Activated CD4-positive, alpha-beta memory T cell treated with anti-CD3 and anti-CD28 coated beads for 36 hours (primary cell): ENCODE data around the gene SLC35F1. TPM values are rescaled to one million over a fixed set of nuclear protein-coding genes. Genes with fewer than 3 reads are reported as not detected.

ENCODE experiments used
- CTCF ChIA-PET: fragments of 350-600 bp; sonication (Branson Sonifier 250); formaldehyde crosslinking; loops from one replicate; lab custom pipeline; 2021; ENCODE audit warnings: antibody characterized with exemption, inconsistent platforms; lab: Charles Lee
- POLR2A ChIA-PET: fragments of 350-600 bp; sonication (Branson Sonifier 250); formaldehyde crosslinking; loops from one replicate; lab custom pipeline; 2021; ENCODE audit warnings: antibody characterized with exemption; lab: Charles Lee
- DNase-seq: peaks from one replicate; pipeline ENCODE4 v3.0.0-alpha.2; 2020
- H3K27ac Mint-ChIP-seq: one replicate; pipeline ENCODE4 v1.8.0; 2021; ENCODE audit warnings: mixed read lengths
- H3K27me3 Mint-ChIP-seq: one replicate; pipeline ENCODE4 v1.8.0; 2021; ENCODE audit warnings: mixed read lengths
- H3K36me3 Mint-ChIP-seq: one replicate; pipeline ENCODE4 v1.8.0; 2021; ENCODE audit warnings: mixed read lengths
- H3K4me1 Mint-ChIP-seq: one replicate; pipeline ENCODE4 v1.8.0; 2021; ENCODE audit warnings: low read depth, mixed read lengths
- H3K4me3 Mint-ChIP-seq: one replicate; pipeline ENCODE4 v1.8.0; 2021; ENCODE audit warnings: mild to moderate bottlenecking, mixed read lengths
- H3K9me3 Mint-ChIP-seq: one replicate; pipeline ENCODE4 v1.8.0; 2021; ENCODE audit warnings: mixed read lengths
- intact Hi-C: fragments of 100-400 bp; cut with micrococcal nuclease; formaldehyde crosslinking; loops from one replicate; pipeline ENCODE4 v1.15.1; 2023
- total RNA-seq, 2 experiments: library from RNA; stranded (reverse); gene quantifications; one replicate each; pipeline ENCODE4 v1.2.3, GENCODE V29; 2021

The SLC35F1 gene
- total RNA-seq, 2 experiments from 2014 or later: 0.14 to 0.19 TPM

- no peak for DNase-seq
- Mint-ChIP-seq H3K4me1 (no peaks in the 10 kb centered on the region), H3K4me3 (no peak overlapping the region), H3K9me3 (no peaks in the 10 kb centered on the region), H3K36me3 (no peaks in the 10 kb centered on the region), H3K27ac (no peak overlapping the region), H3K27me3 (no peaks in the 10 kb centered on the region)
- intact Hi-C loops: no loop called here
- POLR2A ChIA-PET: no interaction called here
- CTCF ChIA-PET: no interaction called here
These were observed 239.5 kb downstream of the SLC35F1 start for GRCh38 chr6:118146584-118146983.

DNA sequence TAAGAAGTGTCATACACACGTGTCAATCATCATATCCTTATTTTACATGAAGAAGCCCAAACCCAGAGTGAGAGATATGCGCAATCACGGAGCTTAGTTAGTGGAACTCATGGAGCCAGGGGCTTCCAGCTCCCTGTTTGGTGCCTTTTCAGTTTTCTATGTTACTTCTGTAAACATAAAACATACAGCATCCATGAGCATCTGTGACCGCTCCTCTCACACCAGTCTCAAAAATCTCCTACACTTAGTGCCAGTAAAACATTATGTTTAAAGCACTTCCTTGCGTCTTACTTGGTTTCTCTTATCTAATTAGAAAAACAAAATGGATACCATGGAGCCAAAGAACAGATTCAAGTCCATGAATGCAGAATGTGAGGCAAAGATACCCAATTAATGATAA lies 240.4 kb downstream of the SLC35F1 start:
- ChIA-PET CTCF (no interaction called here), POLR2A (no interaction called here)
- no peaks in the 10 kb centered on the region for H3K9me3 Mint-ChIP-seq
- intact Hi-C loops: no loop called here
- no peaks in the 10 kb centered on the region for H3K27me3 Mint-ChIP-seq
- DNase-seq: no peak
- no peak overlapping the region for H3K4me3 Mint-ChIP-seq
- H3K36me3 Mint-ChIP-seq: no peaks in the 10 kb centered on the region
- no peak overlapping the region for H3K27ac Mint-ChIP-seq
- no peaks in the 10 kb centered on the region for H3K4me1 Mint-ChIP-seq

DNA sequence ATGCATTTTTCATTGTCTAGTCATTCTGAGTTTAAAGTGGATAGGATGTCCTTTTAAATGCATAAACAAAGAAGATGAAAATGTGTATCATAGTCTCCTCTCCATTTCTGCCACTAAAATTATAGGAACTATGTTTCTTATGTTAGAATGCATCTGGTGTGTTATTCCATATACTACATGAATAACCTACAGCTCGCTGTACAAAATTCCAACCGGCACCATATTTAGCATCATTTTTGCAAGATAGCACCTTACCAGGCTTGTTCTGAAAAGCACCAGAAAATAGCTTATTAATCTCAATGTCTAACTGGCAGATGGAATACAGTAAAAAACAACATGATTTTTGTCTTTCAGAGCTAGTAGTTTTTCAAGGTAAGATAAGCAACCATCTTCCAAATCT lies 241.5 kb downstream of the SLC35F1 start:
- ChIA-PET POLR2A (no interaction called here), CTCF (no interaction called here)
- DNase-seq: no peak
- Mint-ChIP-seq H3K36me3 (no peaks in the 10 kb centered on the region), H3K27me3 (no peaks in the 10 kb centered on the region), H3K4me3 (no peak overlapping the region), H3K4me1 (no peaks in the 10 kb centered on the region), H3K27ac (no peak overlapping the region), H3K9me3 (no peaks in the 10 kb centered on the region)
- intact Hi-C loops: no loop called here

DNA sequence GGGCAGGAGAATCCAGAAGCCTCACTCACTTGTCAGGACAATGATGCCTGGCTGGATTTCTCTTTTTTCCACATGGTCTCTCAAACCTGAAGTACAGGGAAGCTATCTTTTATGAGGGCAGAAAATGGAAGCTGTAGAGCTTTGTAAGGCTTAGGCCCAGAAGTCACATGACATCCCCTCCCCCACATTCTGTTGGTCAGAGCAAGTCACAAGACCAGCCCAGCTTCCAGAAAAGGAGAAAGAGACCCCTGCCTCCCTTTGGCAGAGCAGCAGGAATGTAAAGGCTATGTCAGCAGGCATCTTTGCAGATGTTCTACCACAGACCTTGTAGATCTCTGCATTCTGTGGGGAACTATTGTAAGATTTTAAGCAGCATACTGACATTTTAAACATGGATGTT lies 245.5 kb downstream of the SLC35F1 start:
- ChIA-PET CTCF (no interaction called here), POLR2A (no interaction called here)
- intact Hi-C loops: no loop called here
- H3K27ac Mint-ChIP-seq: no peak overlapping the region
- H3K36me3 Mint-ChIP-seq: no peaks in the 10 kb centered on the region
- no peak for DNase-seq
- H3K4me1 Mint-ChIP-seq: no peaks in the 10 kb centered on the region
- no peaks in the 10 kb centered on the region for H3K9me3 Mint-ChIP-seq
- no peaks in the 10 kb centered on the region for H3K27me3 Mint-ChIP-seq
- no peak overlapping the region for H3K4me3 Mint-ChIP-seq

GRCh38 chr6:118161343-118161742 lies 254.3 kb downstream of the SLC35F1 start:
- peaks cover 2% of the 10 kb centered on the region for H3K27me3 Mint-ChIP-seq
- intact Hi-C loops: no loop called here
- CTCF ChIA-PET: no interaction called here
- DNase-seq: no peak
- H3K4me3 Mint-ChIP-seq: no peak overlapping the region
- no peaks in the 10 kb centered on the region for H3K36me3 Mint-ChIP-seq
- H3K4me1 Mint-ChIP-seq: no peaks in the 10 kb centered on the region
- no peaks in the 10 kb centered on the region for H3K9me3 Mint-ChIP-seq
- POLR2A ChIA-PET: no interaction called here
- H3K27ac Mint-ChIP-seq: no peak overlapping the region

- Mint-ChIP-seq H3K27ac (no peak overlapping the region), H3K36me3 (no peaks in the 10 kb centered on the region), H3K4me3 (no peak overlapping the region), H3K4me1 (no peaks in the 10 kb centered on the region), H3K9me3 (no peaks in the 10 kb centered on the region), H3K27me3 (peaks cover 2% of the 10 kb centered on the region)
- DNase-seq: no peak
- ChIA-PET CTCF (no interaction called here), POLR2A (no interaction called here)
- intact Hi-C loops: no loop called here
These were observed 256.5 kb downstream of the SLC35F1 start for GRCh38 chr6:118163542-118163941.

DNA sequence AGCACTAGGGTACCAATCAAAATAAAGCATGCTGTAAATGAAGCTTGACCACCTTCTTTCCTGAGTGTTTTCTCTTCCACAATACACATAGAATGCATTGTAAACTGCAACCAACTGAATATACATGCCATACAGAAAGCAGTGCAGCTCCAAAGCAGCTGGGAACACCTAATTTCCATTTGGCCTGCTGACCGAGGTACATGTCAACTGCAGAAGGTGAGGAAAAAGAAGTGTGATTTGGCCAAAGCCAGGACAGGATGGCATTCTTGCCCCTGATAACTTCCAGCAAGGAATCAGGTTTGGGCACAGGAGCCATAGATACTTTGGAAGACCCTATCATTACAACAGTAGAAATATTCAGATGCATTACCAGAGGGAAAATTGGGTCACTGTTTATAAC lies 258.4 kb downstream of the SLC35F1 start:
- H3K27ac Mint-ChIP-seq: no peak overlapping the region
- no peak for DNase-seq
- intact Hi-C loops: no loop called here
- ChIA-PET POLR2A (no interaction called here), CTCF (no interaction called here)
- H3K36me3 Mint-ChIP-seq: no peaks in the 10 kb centered on the region
- H3K4me1 Mint-ChIP-seq: no peaks in the 10 kb centered on the region
- no peaks in the 10 kb centered on the region for H3K9me3 Mint-ChIP-seq
- no peaks in the 10 kb centered on the region for H3K27me3 Mint-ChIP-seq
- H3K4me3 Mint-ChIP-seq: no peak overlapping the region

GRCh38 chr6:118168421-118168820 lies 261.4 kb downstream of the SLC35F1 start:
- CTCF ChIA-PET: no interaction called here
- no peaks in the 10 kb centered on the region for H3K4me1 Mint-ChIP-seq

DNA sequence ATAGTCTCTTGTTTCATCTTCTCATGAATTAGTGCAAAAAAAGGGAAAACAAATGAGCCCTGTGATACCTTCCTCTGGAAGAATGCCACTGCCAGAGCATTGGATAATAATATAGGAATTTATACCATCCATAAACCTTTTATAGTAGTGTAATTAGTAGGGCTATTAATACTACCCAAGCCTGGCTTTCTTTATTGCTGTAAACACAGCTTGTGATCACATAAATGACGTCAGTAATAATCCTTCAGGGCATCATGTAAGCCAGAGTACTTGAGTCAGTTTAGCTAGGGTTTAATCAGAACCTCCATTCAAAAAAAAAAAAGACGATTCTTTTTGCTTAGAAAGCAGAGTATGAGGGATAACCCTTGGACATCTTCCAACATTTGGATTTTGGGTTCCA lies 264.8 kb downstream of the SLC35F1 start:
- no peak for DNase-seq
- Mint-ChIP-seq H3K36me3 (peaks cover 3% of the 10 kb centered on the region), H3K9me3 (peaks cover 16% of the 10 kb centered on the region), H3K27ac (no peak overlapping the region), H3K4me3 (no peak overlapping the region), H3K27me3 (no peaks in the 10 kb centered on the region), H3K4me1 (no peaks in the 10 kb centered on the region)
- POLR2A ChIA-PET: no interaction called here
- CTCF ChIA-PET: no interaction called here
- intact Hi-C loops: no loop called here

More at GRCh38 chr6:118168421-118168820, 261.4 kb downstream of the SLC35F1 start:
- no peaks in the 10 kb centered on the region for H3K27me3 Mint-ChIP-seq
- H3K9me3 Mint-ChIP-seq: peaks cover 1% of the 10 kb centered on the region
- intact Hi-C loops: no loop called here
- H3K36me3 Mint-ChIP-seq: no peaks in the 10 kb centered on the region
- POLR2A ChIA-PET: no interaction called here
- no peak for DNase-seq
- H3K27ac Mint-ChIP-seq: no peak overlapping the region
- H3K4me3 Mint-ChIP-seq: no peak overlapping the region

GRCh38 chr6:118174071-118174470 lies 267.0 kb downstream of the SLC35F1 start:
- intact Hi-C loops: no loop called here
- H3K27me3 Mint-ChIP-seq: no peaks in the 10 kb centered on the region
- DNase-seq: no peak
- H3K4me3 Mint-ChIP-seq: no peak overlapping the region
- H3K27ac Mint-ChIP-seq: no peak overlapping the region
- peaks cover 3% of the 10 kb centered on the region for H3K36me3 Mint-ChIP-seq
- ChIA-PET POLR2A (no interaction called here), CTCF (no interaction called here)
- H3K4me1 Mint-ChIP-seq: no peaks in the 10 kb centered on the region
- H3K9me3 Mint-ChIP-seq: peaks cover 16% of the 10 kb centered on the region

DNA sequence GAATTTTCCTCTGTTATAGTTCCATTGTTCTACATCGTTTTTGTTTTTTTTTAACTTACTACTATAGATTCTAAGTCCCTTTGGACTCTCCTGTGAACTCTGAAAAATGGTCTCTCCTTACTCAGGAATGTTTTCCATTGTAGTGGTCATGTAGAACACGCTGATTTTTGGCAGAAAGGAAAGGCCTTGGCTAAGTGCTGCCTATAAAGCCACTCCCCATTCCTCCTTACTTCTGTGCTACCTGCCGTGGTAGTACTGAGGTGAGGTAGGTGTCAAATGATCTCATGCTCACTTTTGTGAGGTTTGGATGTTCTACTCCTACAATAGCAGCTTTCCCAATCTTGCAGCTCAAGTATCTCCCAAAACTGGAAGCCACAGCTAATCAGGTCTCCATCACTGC lies 270.7 kb downstream of the SLC35F1 start:
- no peak for DNase-seq
- H3K27me3 Mint-ChIP-seq: no peaks in the 10 kb centered on the region
- H3K9me3 Mint-ChIP-seq: peaks cover 16% of the 10 kb centered on the region
- no peak overlapping the region for H3K4me3 Mint-ChIP-seq
- no peak overlapping the region for H3K27ac Mint-ChIP-seq
- peaks cover 3% of the 10 kb centered on the region for H3K36me3 Mint-ChIP-seq
- intact Hi-C loops: no loop called here
- ChIA-PET POLR2A (no interaction called here), CTCF (no interaction called here)
- H3K4me1 Mint-ChIP-seq: no peaks in the 10 kb centered on the region

- Mint-ChIP-seq H3K4me1 (no peaks in the 10 kb centered on the region), H3K9me3 (peaks cover 8% of the 10 kb centered on the region), H3K27ac (no peak overlapping the region), H3K4me3 (no peak overlapping the region), H3K36me3 (peaks cover 2% of the 10 kb centered on the region), H3K27me3 (no peaks in the 10 kb centered on the region)
- intact Hi-C loops: no loop called here
- ChIA-PET POLR2A (no interaction called here), CTCF (no interaction called here)
- DNase-seq: no peak
These were observed 272.0 kb downstream of the SLC35F1 start for GRCh38 chr6:118179048-118179447.

- intact Hi-C loops: loop anchor here (1.0 kb wide), 1 partner anchor 64 kb away; no protein-coding TSS in a partner anchor
- H3K4me1 Mint-ChIP-seq: peaks cover 20% of the 10 kb centered on the region
- peak overlapping the region; percentile 53 for H3K27ac Mint-ChIP-seq
- POLR2A ChIA-PET: no interaction called here
- CTCF ChIA-PET: no interaction called here
- peaks cover 3% of the 10 kb centered on the region for H3K27me3 Mint-ChIP-seq
- H3K36me3 Mint-ChIP-seq: no peaks in the 10 kb centered on the region
- no peak overlapping the region for H3K4me3 Mint-ChIP-seq
- no peak for DNase-seq
- no peaks in the 10 kb centered on the region for H3K9me3 Mint-ChIP-seq
These were observed 279.9 kb downstream of the SLC35F1 start for GRCh38 chr6:118186672-118187567.
